GM19025 (cell line): ENCODE data around the gene SIAE.

Experiments
- ATAC-seq: cut with Tn5 transposase; IDR thresholded peaks from one replicate; pipeline ENCODE4 v1.9.1; 2021; ENCODE audit warnings: mild to moderate bottlenecking, low read depth, moderate library complexity; ENCODE audit not compliant: unreplicated experiment

The SIAE gene

GRCh38 chr11:124586238-124586860 lies 87.2 kb downstream of the SIAE start:
- ATAC-seq, result no peak

- no peak for ATAC-seq
Observed at GRCh38 chr11:124584681-124585372, 88.7 kb downstream of the SIAE start.

- no peak for ATAC-seq
Observed at GRCh38 chr11:124583781-124584180, 89.8 kb downstream of the SIAE start.
